ENCODE data around the gene PPP4R4. TPM values are rescaled to one million over a fixed set of nuclear protein-coding genes. Genes with fewer than 3 reads are reported as not detected.

The PPP4R4 gene
- total and polyA plus RNA-seq, 2 experiments from 2014 or later = 3.0 to 11.1 TPM

- Mint-ChIP-seq H3K27ac (no peak overlapping the region), H3K27me3 (ENCODE audit: insufficient read depth, low read depth, poor library complexity) (peaks cover 10% of the 10 kb centered on the region), H3K4me1 (peaks cover 16% of the 10 kb centered on the region), H3K36me3 (ENCODE audit: low read depth) (peaks cover 10% of the 10 kb centered on the region; the same call in 2 of the 3 replicates), H3K9me3 (peaks cover 21% of the 10 kb centered on the region), H3K4me3 (no peak overlapping the region)
- no peak overlapping the region; the same call in 1 of the 2 replicates for H2AFZ ChIP-seq
- no peaks in the 10 kb centered on the region for H3K79me2 ChIP-seq (replicated peaks; ENCODE audit: insufficient read depth)
- ATAC-seq = no peak
- no peaks in the 10 kb centered on the region for H4K20me1 ChIP-seq (replicated peaks; ENCODE audit: insufficient read depth)
- H3K36me3 ChIP-seq (ENCODE audit: insufficient read depth) = no peaks in the 10 kb centered on the region
- H3K27ac ChIP-seq (ENCODE audit: low read depth) = no peak overlapping the region
- DNase-seq (ENCODE audit: low spot score) = no peak
- H3K27me3 ChIP-seq (ENCODE audit: insufficient read depth) = no peaks in the 10 kb centered on the region
- no peak overlapping the region for H3K4me3 ChIP-seq
- no peaks in the 10 kb centered on the region for H3K9me2 ChIP-seq (ENCODE audit: insufficient read depth)
- TF ChIP-seq ZNF462 (CRISPR knock-in tag; IDR thresholded peaks at IDR 0.05) = no peak
- TF ChIP-seq NANOG (IDR thresholded peaks at IDR 0.05; ENCODE audit: borderline replicate concordance) = no peak
- TF ChIP-seq JUNB (IDR thresholded peaks at IDR 0.05; ENCODE audit: unreplicated experiment) = no peak
- TF ChIP-seq ZNF114 (CRISPR knock-in tag; IDR thresholded peaks at IDR 0.05) = no peak
- TF ChIP-seq ZNF331 (CRISPR knock-in tag; IDR thresholded peaks at IDR 0.05; ENCODE audit: low read depth) = no peak
- no peak for TF ChIP-seq STAT1 (IDR thresholded peaks at IDR 0.05; ENCODE audit: unreplicated experiment)
- no peak for TF ChIP-seq REST (IDR thresholded peaks at IDR 0.05; ENCODE audit: unreplicated experiment)
- TF ChIP-seq EZH2phosphoT487 (IDR thresholded peaks at IDR 0.05; ENCODE audit: unreplicated experiment) = no peak
- no peak for TF ChIP-seq ETS1 (IDR thresholded peaks at IDR 0.05)
- TF ChIP-seq CTCF (conservative IDR thresholded peaks at IDR 0.05; ENCODE audit: low read depth in 2 of 2) = no peak
- TF ChIP-seq CREB1 (CRISPR knock-in tag; IDR thresholded peaks at IDR 0.05; ENCODE audit: low read depth) = no peak
- no peak for TF ChIP-seq EZH2 (IDR thresholded peaks at IDR 0.05; ENCODE audit: low read depth, unreplicated experiment)
- TF ChIP-seq POLR2AphosphoS5 (IDR thresholded peaks at IDR 0.05; ENCODE audit: low read depth) = no peak
- no peaks in the 10 kb centered on the region for H3F3A ChIP-seq (replicated peaks; ENCODE audit: low read depth)
- peak overlapping the region; percentile 36; the same call in 1 of the 2 replicates for H3K4me2 ChIP-seq
- H3K4me1 ChIP-seq (ENCODE audit: insufficient read depth) = peaks cover 8% of the 10 kb centered on the region
These were observed 34.7 kb upstream of the PPP4R4 start for GRCh38 chr14:94139421-94139820.

All from GM23338 (cell line).